Common myeloid progenitor, CD34-positive (primary cell): ENCODE results near the gene BANP.
A peak's percentile ranks its signal among the peaks of the same experiment; 100 is the strongest.
"Not testable (repeated sequence)": the region's sequence is repeated elsewhere in the genome, so short reads cannot be mapped to it uniquely, and the experiment has no call there.

Experiments
- CTCF ChIA-PET: fragments of 350-600 bp; sonication (Branson Sonifier 250); formaldehyde crosslinking; loops from one replicate; lab custom pipeline; 2021; ENCODE audit warnings: antibody characterized with exemption; lab: Charles Lee
- POLR2A ChIA-PET: fragments of 350-600 bp; sonication (Branson Sonifier 250); formaldehyde crosslinking; loops from one replicate; lab custom pipeline; 2021; ENCODE audit warnings: antibody characterized with exemption; lab: Charles Lee
- DNase-seq, 3 donors: peaks; one replicate each; pipeline versions ENCODE4 v3.0.0 to v3.0.0-alpha.2; 2013
- H3K27ac ChIP-seq, 2 experiments: 1 replicate in 1 of 2; 2 replicates in 1 of 2; pipeline ENCODE4 v1.7.0; 2013; ENCODE audit warnings: inconsistent platforms in 2 of 2, low read length in 2 of 2, mild to moderate bottlenecking in 2 of 2, low read depth in 1 of 2, moderate library complexity in 1 of 2; ENCODE audit not compliant: severe bottlenecking in 2 of 2, insufficient read depth in 1 of 2, poor library complexity in 1 of 2
- H3K27me3 ChIP-seq, 5 experiments: replicated peaks in 2 of 5; 1 replicate in 3 of 5; 2 replicates in 2 of 5; pipeline versions ENCODE4 v1.6.1 to v1.7.0; 2013; ENCODE audit warnings: low read length in 4 of 5, mild to moderate bottlenecking in 2 of 5, moderate library complexity in 2 of 5, inconsistent platforms in 1 of 5; ENCODE audit not compliant: insufficient read depth in 5 of 5, control insufficient read depth in 4 of 5
- H3K36me3 ChIP-seq, 4 experiments: 1 replicate in 2 of 4; 2 replicates in 2 of 4; pipeline versions ENCODE4 v1.6.1 to v1.7.0; 2013; ENCODE audit warnings: low read length in 3 of 4, control low read depth in 1 of 4, mild to moderate bottlenecking in 1 of 4; ENCODE audit not compliant: control insufficient read depth in 4 of 4, insufficient read depth in 4 of 4
- H3K4me1 ChIP-seq, 4 experiments: 1 replicate in 3 of 4; 2 replicates in 1 of 4; pipeline versions ENCODE4 v1.6.1 to v1.7.1; 2013; ENCODE audit warnings: low read length in 3 of 4, mild to moderate bottlenecking in 3 of 4, control low read depth in 1 of 4, inconsistent platforms in 1 of 4, moderate library complexity in 1 of 4; ENCODE audit not compliant: control insufficient read depth in 4 of 4, insufficient read depth in 4 of 4; ENCODE audit errors: control extremely low read depth in 1 of 4
- H3K4me3 ChIP-seq, 7 experiments: 1 replicate in 4 of 7; 2 replicates in 3 of 7; pipeline versions ENCODE4 v1.5.1 to v1.7.0; 2013; ENCODE audit warnings: mild to moderate bottlenecking in 7 of 7, low read length in 6 of 7, moderate library complexity in 6 of 7, inconsistent platforms in 2 of 7, low read depth in 2 of 7, control low read depth in 1 of 7; ENCODE audit not compliant: insufficient read depth in 4 of 7, control insufficient read depth in 1 of 7; ENCODE audit errors: extremely low read depth in 1 of 7
- H3K9me3 ChIP-seq, 5 experiments: 1 replicate in 4 of 5; 2 replicates in 1 of 5; pipeline versions ENCODE4 v1.6.1 to v1.7.1; 2013; ENCODE audit warnings: low read length in 4 of 5, mild to moderate bottlenecking in 2 of 5, inconsistent platforms in 1 of 5, low read depth in 1 of 5, moderate library complexity in 1 of 5; ENCODE audit not compliant: control insufficient read depth in 4 of 5, insufficient read depth in 2 of 5; ENCODE audit errors: control extremely low read depth in 1 of 5
- WGBS: methylation state at CpG from one replicate; pipeline ENCODE4 v1.1.5; 2013; ENCODE audit not compliant: insufficient coverage; 5-methylcytosine and 5-hydroxymethylcytosine counted together

Gene BANP

GRCh38 chr16:87973717-87974116, 22.5 kb downstream of the BANP start:
- DNase-seq: no peak
- H3K36me3 ChIP-seq: peaks cover 4 to 23% (median 14%) of the 10 kb centered on the region in 4 experiments
- no peak overlapping the region for H3K27ac ChIP-seq
- H3K4me3 ChIP-seq: peak overlapping the region in 1 of 7 experiments; percentile 38
- H3K9me3 ChIP-seq: peaks cover 0 to 17% (median 9%) of the 10 kb centered on the region in 5 experiments
- peaks cover 3 to 19% (median 9%) of the 10 kb centered on the region in 4 experiments for H3K4me1 ChIP-seq
- no peaks in the 10 kb centered on the region for H3K27me3 ChIP-seq
- ChIA-PET POLR2A (no interaction called here), CTCF (interaction anchor here (0.7 to 1.7 kb wide), 3 partner anchors 11 to 22 kb away, joined by 3 to 5 read pairs (median 3); no protein-coding TSS in a partner anchor)
- 38% methylated on average over 1 of the region's 3 CpGs for WGBS

DNA sequence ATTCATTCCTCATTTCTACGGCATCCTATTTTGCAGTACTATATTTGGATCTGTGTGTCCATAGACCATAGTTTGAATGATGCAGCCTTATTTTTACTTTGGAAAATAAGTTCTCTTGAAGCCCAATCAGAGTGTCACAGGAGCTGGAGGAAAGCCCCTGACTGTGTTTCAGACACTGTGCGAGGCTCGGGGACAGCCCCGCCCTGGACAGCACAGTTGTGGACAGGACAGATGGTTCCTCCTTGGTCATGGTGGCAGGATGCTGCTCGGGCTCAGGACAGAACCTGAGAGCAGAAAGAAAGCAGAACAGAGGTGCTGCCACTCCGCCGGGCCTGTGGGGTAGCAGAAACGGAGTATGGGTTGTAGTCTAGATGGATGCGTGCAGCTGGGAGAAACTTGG, 22.9 kb downstream of the BANP start:
- peak in 2 of 3 donors; percentile 67 to 73 for DNase-seq
- H3K4me1 ChIP-seq: peaks cover 3 to 19% (median 9%) of the 10 kb centered on the region in 4 experiments
- no peak overlapping the region for H3K27ac ChIP-seq
- ChIA-PET CTCF (no interaction called here), POLR2A (interaction anchor here (0.6 kb wide), 1 partner anchor 97 kb away, joined by 3 read pairs; no protein-coding TSS in a partner anchor)
- peaks cover 4 to 23% (median 13%) of the 10 kb centered on the region in 4 experiments for H3K36me3 ChIP-seq
- H3K4me3 ChIP-seq: no peak overlapping the region
- 85% methylated on average over 7 of the region's 9 CpGs for WGBS
- peaks cover 0 to 17% (median 9%) of the 10 kb centered on the region in 5 experiments for H3K9me3 ChIP-seq
- no peaks in the 10 kb centered on the region for H3K27me3 ChIP-seq

- peaks cover 2 to 22% (median 12%) of the 10 kb centered on the region in 4 experiments for H3K36me3 ChIP-seq
- no peak overlapping the region for H3K4me3 ChIP-seq
- CTCF ChIA-PET: no interaction called here
- H3K27me3 ChIP-seq: no peaks in the 10 kb centered on the region
- no peak overlapping the region for H3K27ac ChIP-seq
- DNase-seq: no peak
- POLR2A ChIA-PET: no interaction called here
- peaks cover 3 to 19% (median 9%) of the 10 kb centered on the region in 4 experiments for H3K4me1 ChIP-seq
- peaks cover 0 to 9% (median 3%) of the 10 kb centered on the region in 5 experiments for H3K9me3 ChIP-seq
- 100% methylated on average over 2 of the region's 3 CpGs for WGBS
These were observed 25.4 kb downstream of the BANP start for GRCh38 chr16:87976665-87977064.

DNA sequence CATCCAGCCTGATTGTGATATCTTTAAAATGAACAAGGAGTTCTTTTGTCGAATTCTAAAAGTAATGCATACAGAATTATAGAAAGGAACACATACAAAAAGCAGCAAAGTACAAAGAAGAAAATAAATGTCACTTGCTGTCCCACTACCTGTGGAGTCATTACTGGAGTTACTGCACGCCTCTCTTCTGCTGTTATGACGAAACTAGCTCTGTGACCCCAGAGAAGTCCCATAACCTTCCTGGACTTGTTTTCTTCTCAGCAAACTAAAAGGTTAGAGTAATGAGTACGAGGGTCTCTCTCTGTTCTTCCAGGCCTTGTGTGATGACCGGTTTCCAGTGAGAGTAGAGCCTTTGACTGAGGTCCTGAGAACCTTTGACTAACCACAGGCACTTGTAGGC, 26.9 kb downstream of the BANP start:
- no peaks in the 10 kb centered on the region for H3K27me3 ChIP-seq
- H3K4me1 ChIP-seq: peaks cover 3 to 19% (median 9%) of the 10 kb centered on the region in 4 experiments
- H3K4me3 ChIP-seq: no peak overlapping the region
- peaks cover 2 to 29% (median 19%) of the 10 kb centered on the region in 4 experiments for H3K36me3 ChIP-seq
- WGBS: 98% methylated on average over 4 of the region's 5 CpGs
- no peaks in the 10 kb centered on the region for H3K9me3 ChIP-seq
- no peak for DNase-seq
- CTCF ChIA-PET: interaction anchor here (0.8 kb wide), 1 partner anchor 17 kb away, joined by 4 read pairs; no protein-coding TSS in a partner anchor
- POLR2A ChIA-PET: no interaction called here
- H3K27ac ChIP-seq: no peak overlapping the region

GRCh38 chr16:87979352-87979751, 28.1 kb downstream of the BANP start:
- H3K36me3 ChIP-seq: peaks cover 2 to 32% (median 19%) of the 10 kb centered on the region in 4 experiments
- no peak for DNase-seq
- no peaks in the 10 kb centered on the region for H3K27me3 ChIP-seq
- H3K4me3 ChIP-seq: no peak overlapping the region
- CTCF ChIA-PET: no interaction called here
- WGBS: 100% methylated on average over 1 of the region's 8 CpGs
- no peaks in the 10 kb centered on the region for H3K9me3 ChIP-seq
- no peak overlapping the region for H3K27ac ChIP-seq
- H3K4me1 ChIP-seq: peaks cover 0 to 7% (median 2%) of the 10 kb centered on the region in 4 experiments
- POLR2A ChIA-PET: no interaction called here

DNA sequence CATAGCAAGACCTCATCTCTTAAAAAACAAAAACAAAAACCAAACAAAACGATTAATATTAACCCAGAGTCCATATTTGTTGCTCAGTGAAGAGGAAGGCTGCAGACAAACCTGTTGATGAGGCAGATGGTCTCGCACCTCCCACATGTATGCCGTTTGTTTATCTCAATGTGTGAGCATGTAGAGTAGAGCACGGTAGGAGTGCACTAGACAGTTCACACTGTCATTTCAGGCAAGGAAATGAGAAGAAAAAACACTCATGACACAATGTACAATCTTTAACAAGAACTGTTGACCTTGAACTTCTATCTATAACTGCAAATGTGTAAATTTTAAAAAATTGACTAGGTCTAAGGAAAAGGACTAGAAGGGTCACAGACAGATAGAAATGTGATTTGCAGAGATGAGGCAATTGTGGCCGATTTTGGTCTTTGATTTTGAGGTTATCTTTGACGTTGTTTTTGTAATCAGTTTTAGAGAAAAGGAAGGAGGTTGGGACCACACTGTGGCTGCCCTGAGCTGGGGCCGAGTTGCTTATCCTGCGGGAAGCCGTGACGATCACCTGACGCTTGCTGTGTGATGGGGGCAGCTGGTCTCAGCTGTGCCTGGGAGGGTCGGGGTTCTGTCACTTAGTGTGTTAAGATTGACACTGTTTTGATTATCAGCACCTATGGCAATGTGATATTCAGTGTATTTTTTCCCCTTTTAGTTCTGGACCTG, 28.8 kb downstream of the BANP start:
- H3K4me1 ChIP-seq, H3K9me3 ChIP-seq, H3K27me3 ChIP-seq, H3K27ac ChIP-seq, POLR2A ChIA-PET, H3K4me3 ChIP-seq, DNase-seq, CTCF ChIA-PET: not testable (repeated sequence)
- WGBS: 60% methylated on average over 3 of the region's 12 CpGs
- peaks cover 2 to 39% (median 24%) of the 10 kb centered on the region in 4 experiments for H3K36me3 ChIP-seq

DNA sequence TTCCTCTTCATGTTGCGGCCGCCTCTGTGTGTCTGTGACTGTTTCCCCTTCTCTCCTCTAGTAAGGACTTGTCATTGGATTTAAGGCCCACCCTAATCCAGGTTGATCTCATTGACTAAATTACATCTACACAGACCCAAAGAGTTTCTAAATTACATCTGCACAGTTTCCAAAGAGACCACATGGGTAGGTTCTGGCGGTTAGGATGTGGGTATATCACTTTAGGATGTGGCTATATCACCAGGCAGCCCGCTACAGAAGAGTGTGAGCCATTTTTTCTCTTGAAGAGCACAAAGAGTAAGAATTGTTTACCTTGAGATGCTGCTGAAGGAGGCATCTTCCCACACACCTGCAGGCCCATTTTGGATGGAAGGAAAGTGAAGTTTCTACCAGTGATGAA, 30.1 kb downstream of the BANP start:
- H3K36me3 ChIP-seq: peaks cover 2 to 39% (median 22%) of the 10 kb centered on the region in 4 experiments
- DNase-seq, H3K27ac ChIP-seq, H3K9me3 ChIP-seq, H3K4me3 ChIP-seq, H3K27me3 ChIP-seq, POLR2A ChIA-PET, H3K4me1 ChIP-seq: not testable (repeated sequence)
- WGBS: 100% methylated on average over 3 of the region's 4 CpGs
- CTCF ChIA-PET: interaction anchor here (1.2 kb wide), 1 partner anchor 22 kb away, joined by 3 read pairs; no protein-coding TSS in a partner anchor
